NCI-H2196 treated with DMSO at 0.1 percent for 48 hours (cell line): Measurements from ENCODE around the gene POLE2.
"Not testable (repeated sequence)": the region's sequence is repeated elsewhere in the genome, so short reads cannot be mapped to it uniquely, and the experiment has no call there.

Experiments used
- DNase-seq: peaks from one replicate; lab custom pipeline; 2025; ENCODE audit not compliant: unreplicated experiment; lab: John Stamatoyannopoulos, UW

Gene POLE2

GRCh38 chr14:49659526-49660455, 28.2 kb downstream of the POLE2 start:
- DNase-seq = no peak

- not testable (repeated sequence) for DNase-seq
Measured at GRCh38 chr14:49657500-49657899, 30.5 kb downstream of the POLE2 start.

GRCh38 chr14:49654511-49654910, 33.5 kb downstream of the POLE2 start:
- DNase-seq = no peak

DNA sequence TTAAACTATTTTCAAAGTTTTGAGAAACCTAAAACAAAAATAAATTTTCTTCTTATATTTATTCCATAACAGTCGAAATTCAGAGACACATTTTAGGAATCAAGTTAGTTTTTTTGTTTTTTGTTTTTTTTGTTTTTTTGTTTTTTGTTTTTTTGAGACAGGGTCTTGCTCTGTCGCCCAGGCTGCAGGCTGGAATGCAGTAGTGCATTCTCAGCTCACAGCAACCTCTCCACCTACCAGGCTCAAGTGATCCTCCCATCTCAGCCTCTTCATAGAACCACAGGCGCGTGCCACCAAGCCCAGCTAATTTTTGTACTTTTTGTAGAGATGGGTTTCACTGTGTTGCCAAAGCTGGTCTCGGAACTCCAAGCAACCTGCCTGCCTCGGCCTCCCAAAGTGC, 34.5 kb downstream of the POLE2 start:
- DNase-seq = no peak

DNA sequence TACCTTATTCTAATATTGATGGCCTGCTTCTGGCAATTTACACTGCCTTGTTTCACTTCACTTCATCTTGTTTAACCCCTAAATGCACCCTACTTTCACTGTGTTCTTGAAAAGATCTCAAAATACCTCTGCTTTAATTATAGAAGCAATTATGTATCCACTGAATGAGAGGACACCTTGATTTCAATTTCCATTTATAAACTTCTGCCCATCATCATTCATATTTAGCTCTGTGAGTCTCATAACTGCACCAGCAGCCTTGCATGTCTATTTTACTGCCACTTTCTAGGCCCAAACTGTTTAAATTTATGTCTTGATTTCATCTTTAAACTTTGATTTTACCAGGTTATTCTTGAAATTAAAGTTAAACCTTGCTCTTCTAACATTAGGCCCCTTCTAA, 45.9 kb downstream of the POLE2 start:
- no peak for DNase-seq

GRCh38 chr14:49641697-49642129, 46.3 kb downstream of the POLE2 start:
- DNase-seq = no peak

DNA sequence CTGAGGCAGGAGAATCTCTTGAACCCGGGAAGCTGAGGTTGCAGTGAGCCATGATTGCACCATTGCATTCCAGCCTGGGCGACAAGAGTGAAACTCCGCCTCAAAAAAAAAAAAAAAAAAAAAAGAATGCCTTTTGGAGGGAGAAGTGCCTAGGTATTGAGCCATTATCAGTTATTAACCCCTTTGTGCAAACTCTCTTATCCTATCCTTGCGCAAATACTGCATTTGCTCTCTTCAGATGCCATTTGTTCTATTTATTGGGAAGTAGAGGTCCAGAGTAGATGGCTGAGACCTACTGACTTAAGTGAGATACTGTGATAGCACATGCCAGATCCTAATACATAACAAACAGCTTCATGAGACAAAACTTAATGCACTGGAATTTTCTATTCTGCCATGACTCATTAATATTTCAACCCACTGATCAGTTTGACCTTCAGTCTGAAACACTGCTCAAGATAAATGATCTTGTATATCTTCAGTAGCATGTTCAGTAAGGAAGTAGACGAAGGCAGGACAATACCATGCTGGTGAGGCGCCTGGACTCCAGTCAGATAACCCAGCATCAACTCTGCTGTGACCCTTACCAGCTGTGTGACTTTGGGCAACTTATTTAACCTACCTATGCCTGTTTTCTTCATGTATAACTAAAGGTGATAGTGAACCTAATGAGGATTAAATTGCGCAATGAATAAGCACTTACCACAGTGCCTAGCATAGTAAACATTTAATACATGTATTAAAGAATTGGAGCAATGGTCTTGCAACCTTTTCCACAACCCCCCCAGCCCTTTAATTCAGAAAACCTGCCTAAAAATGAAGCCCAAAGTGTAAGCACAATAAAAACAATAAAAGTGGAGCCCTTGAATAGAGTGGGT, 47.2 kb downstream of the POLE2 start:
- no peak for DNase-seq

DNA sequence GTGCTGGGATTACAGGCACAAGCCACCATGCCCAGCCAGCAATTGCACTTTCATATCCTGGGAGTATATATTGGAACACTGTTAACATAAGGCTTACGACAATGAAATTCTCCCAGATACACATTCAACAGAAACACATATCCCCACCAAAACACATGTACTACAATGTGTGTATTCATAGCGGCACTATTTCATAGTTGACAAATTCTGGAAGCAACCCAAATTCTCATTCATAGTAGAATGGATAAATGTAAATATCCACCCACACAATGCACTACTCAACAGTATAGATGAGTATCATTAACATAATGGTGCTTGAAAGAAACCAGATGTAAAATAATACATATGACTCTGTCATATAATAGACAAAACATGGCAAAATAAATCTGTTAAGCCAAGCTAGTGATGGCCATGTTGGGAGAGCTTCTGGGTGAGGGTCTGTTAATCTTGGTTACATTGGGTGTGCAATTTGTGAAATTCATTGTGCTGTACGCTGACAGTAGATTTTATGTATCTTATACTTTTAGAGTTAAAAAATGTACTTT, 50.4 kb downstream of the POLE2 start:
- DNase-seq = no peak

GRCh38 chr14:49636866-49637265, 51.1 kb downstream of the POLE2 start:
- no peak for DNase-seq

- DNase-seq = peak; percentile 53
Measured at GRCh38 chr14:49634547-49635334, 53.3 kb downstream of the POLE2 start, which contains the start of gene DNAAF2. Gene DNAAF2 (minus strand): TSS chr14:49635244. CDS start chr14:49635149, 95 bp downstream.

GRCh38 chr14:49633640-49634546, 54.1 kb downstream of the POLE2 start:
- DNase-seq = peak; percentile 86

GRCh38 chr14:49623941-49624839, 63.8 kb downstream of the POLE2 start:
- DNase-seq = no peak

GRCh38 chr14:49623387-49623786, 64.6 kb downstream of the POLE2 start:
- DNase-seq = no peak

DNA sequence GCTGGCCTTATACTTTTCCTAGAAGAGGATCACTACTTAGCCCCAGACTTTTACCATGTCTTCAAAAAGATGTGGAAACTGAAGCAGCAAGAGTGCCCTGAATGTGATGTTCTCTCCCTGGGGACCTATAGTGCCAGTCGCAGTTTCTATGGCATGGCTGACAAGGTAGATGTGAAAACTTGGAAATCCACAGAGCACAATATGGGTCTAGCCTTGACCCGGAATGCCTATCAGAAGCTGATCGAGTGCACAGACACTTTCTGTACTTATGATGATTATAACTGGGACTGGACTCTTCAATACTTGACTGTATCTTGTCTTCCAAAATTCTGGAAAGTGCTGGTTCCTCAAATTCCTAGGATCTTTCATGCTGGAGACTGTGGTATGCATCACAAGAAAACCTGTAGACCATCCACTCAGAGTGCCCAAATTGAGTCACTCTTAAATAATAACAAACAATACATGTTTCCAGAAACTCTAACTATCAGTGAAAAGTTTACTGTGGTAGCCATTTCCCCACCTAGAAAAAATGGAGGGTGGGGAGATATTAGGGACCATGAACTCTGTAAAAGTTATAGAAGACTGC, 65.9 kb downstream of the POLE2 start:
- no peak for DNase-seq

DNA sequence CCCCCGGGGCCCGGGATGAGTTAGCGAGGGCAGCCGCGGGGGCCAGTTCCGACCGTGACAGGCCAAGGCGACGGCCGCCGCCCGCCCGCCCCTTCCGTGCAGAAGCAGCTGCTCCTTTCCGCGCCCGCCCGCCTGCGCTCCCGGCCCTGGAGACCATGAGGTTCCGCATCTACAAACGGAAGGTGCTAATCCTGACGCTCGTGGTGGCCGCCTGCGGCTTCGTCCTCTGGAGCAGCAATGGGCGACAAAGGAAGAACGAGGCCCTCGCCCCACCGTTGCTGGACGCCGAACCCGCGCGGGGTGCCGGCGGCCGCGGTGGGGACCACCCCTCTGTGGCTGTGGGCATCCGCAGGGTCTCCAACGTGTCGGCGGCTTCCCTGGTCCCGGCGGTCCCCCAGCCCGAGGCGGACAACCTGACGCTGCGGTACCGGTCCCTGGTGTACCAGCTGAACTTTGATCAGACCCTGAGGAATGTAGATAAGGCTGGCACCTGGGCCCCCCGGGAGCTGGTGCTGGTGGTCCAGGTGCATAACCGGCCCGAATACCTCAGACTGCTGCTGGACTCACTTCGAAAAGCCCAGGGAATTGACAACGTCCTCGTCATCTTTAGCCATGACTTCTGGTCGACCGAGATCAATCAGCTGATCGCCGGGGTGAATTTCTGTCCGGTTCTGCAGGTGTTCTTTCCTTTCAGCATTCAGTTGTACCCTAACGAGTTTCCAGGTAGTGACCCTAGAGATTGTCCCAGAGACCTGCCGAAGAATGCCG, 66.7 kb downstream of the POLE2 start:
- DNase-seq = no peak

DNA sequence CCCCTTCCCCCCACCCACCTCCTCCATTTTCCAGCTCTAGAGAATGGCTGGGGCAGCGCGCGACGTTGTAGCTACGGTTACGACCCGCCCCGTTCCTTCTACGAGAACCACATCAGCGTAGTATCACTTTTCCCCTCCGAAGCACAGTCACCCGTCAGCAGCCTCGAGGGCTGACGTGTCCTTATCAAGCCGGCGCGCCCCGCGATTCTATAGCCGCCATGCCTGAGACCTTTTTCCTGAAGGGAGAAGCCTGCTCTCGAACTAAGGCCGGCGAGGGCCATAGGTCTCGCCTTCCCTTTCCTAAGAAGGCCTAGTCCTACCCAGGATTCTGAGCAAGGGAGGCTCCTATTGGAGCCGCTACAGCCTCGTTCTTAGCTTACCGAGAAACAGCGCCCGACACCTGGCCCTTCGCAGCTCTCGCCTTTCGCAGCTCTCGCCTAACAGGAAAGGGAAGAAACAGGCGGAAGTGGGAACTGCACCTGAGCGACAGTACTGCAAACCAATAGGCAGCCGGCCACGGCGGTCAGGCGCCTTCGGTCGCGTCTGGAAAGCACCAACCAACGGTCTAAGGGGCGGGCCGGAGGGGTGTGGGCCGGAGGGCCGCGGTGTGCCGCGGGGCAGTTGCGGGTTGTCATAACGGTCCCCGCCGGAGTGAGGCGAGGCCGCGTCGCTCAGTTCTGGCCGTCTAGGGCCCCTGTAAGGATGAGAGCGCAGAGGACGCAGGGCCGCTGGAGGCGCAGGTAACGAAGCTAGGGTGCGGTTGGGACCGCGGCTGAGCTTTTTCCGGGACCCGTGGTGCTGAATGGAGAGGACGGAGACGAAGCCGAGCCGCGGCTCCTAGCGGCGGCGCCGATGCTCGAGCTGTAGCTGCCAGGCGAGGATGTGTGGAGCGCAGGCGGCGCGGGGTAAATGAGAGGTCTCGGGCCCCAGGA, 67.6 kb downstream of the POLE2 start, which contains the start of the genes MGAT2 and RPL36AL:
Gene MGAT2 (plus strand): TSS at position 618 of the 932 bp plus-strand sequence. CDS start 470 bp downstream, outside the sequence.
Gene RPL36AL (minus strand): TSS at position 445 of the 932 bp plus-strand sequence. CDS start 1,522 bp downstream, outside the sequence.
- DNase-seq = peak; percentile 94
